COLO829 (cell line): ENCODE results near the gene LMO7.
"Not testable (repeated sequence)": the region's sequence is repeated elsewhere in the genome, so short reads cannot be mapped to it uniquely, and the experiment has no call there.

Source experiments
- DNase-seq: peaks from one replicate; pipeline ENCODE4 v3.0.0; 2012; ENCODE audit warnings: low spot score

The LMO7 gene

GRCh38 chr13:75699062-75699461, 62.9 kb downstream of the LMO7 start:
- DNase-seq = no peak

DNA sequence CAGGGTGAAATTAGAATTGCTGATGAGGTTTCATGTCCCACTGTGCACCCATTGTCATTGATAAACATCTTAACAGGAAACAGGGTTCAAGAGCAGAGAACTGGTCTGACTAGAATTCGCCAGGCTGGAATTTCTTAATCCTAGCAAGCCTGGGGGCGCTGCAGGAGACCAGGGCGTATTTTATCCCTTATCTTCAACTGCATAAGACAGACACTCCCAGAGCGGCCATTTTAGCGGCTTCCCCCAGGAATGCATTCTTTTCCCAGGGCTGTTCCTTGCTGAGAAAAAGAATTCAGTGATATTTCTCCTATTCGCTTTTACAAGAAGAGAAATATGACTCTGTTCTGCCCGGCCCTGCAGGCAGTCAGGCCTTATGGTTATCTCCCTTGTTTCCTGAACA, 63.6 kb downstream of the LMO7 start:
- not testable (repeated sequence) for DNase-seq

GRCh38 chr13:75700552-75700951, 64.4 kb downstream of the LMO7 start:
- no peak for DNase-seq

- DNase-seq = no peak
Measured at GRCh38 chr13:75702476-75702875, 66.3 kb downstream of the LMO7 start.

GRCh38 chr13:75703769-75704168, 67.6 kb downstream of the LMO7 start:
- DNase-seq = no peak

GRCh38 chr13:75704194-75704926, 68.2 kb downstream of the LMO7 start:
- no peak for DNase-seq

DNA sequence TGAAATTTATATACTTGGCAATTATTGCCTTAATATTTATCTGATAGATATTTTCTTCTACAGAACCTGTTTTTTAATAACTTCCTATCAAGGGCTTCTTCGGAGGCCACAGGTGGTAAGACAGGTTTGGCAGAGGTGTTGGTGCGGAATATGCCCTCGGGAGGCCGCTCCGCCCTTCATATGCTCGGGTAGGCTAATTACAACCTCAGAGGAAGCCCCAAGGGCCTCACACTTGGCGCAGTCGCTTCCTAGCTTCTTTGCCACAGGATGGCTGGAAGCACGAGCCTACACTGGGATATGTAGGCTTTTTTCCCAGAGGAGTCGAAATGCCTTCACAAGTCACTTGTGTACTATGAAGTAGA, 68.8 kb downstream of the LMO7 start:
- DNase-seq = no peak

DNA sequence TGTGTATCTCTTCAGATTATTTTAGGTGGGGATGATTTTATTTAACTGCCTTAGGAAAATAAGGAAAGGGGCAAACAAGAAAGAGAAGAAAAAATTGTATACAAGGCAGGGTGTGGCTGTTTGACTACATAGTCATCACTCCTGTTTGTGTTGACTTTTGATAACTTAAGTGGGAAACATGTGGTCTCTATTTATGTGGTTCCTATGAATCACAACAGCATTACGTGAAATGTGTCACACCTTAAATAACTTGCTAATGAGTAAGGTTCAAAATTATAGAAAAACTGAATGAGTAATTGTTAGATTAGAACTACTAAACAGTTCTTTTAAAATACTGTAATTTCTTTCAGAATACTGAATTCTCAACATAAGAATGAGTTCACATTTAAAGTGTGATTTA, 69.3 kb downstream of the LMO7 start:
- DNase-seq = no peak

DNA sequence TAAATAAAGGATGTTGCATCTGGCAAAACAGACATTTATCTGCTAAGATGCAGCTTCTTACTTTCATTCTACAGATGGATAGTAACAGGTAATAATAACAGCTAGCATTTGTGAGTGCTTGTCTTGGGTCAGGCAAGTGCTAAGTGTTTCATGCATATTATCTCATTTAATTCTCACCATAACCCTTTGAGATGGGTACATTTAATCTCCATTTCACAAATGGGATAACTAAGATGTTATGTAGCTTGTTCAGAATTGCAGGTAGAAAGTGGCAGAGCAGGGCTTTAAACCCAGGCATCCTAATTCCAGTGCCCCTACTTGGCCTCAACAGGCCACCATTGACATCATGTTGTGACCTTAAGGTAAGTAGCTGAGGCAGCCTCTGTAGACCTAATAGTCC, 69.8 kb downstream of the LMO7 start:
- no peak for DNase-seq

DNA sequence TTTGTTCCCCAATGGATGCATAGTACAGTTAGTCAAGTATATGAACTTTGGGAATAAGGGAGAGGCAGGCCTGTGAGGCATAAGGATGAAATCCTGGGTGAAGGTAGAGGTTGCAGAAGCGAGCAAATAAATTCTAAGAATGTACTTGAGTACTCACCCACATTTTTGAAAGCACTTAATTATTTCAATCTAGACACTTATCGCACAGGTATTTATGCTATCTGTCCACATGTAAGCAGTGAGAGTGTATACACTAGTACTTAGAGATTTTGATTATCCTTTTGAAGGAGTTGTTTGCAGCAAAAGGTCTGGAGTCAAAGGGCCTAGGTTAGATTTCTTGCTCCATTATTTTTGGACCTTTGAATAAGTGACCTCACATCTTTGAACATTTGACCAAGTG, 77.7 kb downstream of the LMO7 start:
- no peak for DNase-seq

GRCh38 chr13:75715601-75716523, 79.7 kb downstream of the LMO7 start:
- DNase-seq = no peak

- DNase-seq = no peak
Measured at GRCh38 chr13:75717525-75717924, 81.4 kb downstream of the LMO7 start.

GRCh38 chr13:75721307-75721706, 85.2 kb downstream of the LMO7 start:
- DNase-seq = no peak

DNA sequence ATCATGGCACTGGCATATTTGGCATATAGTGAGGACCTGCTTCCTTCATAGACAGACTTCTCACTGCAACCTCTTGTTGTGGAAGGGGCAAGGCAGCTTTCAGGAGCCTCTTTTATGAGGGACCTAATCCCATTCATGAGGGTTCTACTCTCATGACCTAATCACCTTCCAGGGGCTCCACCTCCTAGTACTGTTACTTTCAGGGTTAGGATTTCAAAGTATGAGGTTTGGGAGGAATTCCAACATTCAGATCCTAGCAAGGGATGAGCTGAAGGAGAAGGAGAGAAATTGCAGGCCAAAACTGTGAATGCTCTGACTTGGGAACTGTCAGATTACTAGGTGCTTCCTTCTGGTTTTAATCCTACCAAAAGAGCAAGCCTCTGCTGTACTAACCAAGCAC, 87.8 kb downstream of the LMO7 start:
- DNase-seq = no peak

- no peak for DNase-seq
Measured at GRCh38 chr13:75724752-75725517, 88.8 kb downstream of the LMO7 start.

DNA sequence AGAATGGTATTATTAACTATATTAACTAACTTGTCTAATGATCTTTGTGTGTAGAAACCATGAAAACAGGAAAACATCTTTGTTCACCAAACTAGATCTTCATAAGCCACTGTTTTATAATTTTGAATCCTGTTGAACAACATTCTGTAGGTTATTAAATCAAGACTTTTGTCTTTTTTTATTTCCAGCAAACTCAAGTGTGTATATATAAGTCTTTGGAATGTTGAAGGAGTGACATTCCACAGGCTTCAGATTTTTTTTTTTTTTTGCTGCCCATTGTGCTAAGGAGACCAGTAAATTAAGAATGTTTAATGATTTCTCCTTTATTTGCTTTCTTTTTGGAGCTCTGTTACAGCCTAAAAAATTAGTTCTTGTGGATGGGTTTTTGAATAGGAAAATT, 89.6 kb downstream of the LMO7 start:
- DNase-seq = no peak

- no peak for DNase-seq
Measured at GRCh38 chr13:75726306-75726705, 90.2 kb downstream of the LMO7 start.

DNA sequence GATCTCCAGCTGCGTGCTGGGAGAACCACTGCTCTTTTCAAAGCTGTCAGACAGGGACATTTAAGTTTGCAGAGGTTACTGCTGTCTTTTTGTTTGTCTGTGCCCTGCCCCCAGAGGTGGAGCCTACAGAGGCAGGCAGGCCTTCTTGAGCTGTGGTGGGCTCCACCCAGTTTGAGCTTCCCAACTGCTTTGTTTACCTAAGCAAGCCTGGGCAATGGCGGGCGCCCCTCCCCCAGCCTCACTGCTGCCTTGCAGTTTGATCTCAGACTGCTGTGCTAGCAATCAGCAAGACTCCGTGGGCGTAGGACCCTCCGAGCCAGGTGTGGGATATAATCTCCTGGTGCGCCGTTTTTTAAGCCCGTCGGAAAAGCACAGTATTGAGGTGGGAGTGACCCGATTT, 97.0 kb downstream of the LMO7 start:
- not testable (repeated sequence) for DNase-seq

DNA sequence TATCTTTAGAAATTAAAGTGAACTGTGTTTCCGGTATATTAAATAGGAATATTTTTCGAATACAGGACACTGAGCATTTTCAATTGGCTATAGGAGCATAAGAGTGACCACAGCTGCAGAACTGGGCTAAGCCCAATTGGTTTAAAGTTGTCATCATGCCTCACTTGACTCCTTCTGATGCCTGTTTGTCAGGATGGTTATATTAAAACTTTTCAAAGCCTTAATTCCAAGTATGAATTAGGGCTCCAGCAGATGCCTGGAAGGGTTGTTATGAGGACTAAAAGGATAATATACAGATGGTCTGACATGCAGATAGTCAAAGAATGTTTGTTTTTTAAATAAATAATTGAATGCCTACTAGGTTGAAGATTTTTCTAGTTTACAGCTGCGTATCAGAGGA, 100.0 kb downstream of the LMO7 start:
- no peak for DNase-seq

GRCh38 chr13:75738841-75739240, 102.7 kb downstream of the LMO7 start:
- no peak for DNase-seq

GRCh38 chr13:75739244-75739868, 103.2 kb downstream of the LMO7 start:
- no peak for DNase-seq

DNA sequence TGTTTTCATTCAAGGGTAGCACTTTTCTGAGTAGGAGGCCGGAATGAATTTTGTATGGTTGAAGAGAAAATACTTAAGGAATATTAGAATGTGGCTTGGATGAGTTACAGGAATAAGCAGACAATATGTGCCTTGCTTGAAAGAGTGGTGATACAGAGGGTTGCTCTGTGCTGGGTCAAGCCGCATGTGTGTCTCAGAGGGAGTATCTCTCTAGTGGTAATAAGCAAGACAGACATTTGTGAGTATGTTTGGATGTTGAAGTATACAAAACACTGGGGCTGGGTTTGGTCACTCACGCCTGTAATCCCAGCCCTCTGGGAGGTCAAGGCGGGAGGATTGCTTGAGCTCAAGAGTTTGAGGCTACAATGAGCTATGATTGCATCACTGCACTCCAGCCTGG, 103.9 kb downstream of the LMO7 start:
- no peak for DNase-seq
